CD4-positive, CD25-positive, alpha-beta regulatory T cell (primary cell): Measurements from ENCODE around the gene ERN1. TPM values are rescaled to one million over a fixed set of nuclear protein-coding genes. Genes with fewer than 3 reads are reported as not detected.
A peak's percentile ranks its signal among the peaks of the same experiment; 100 is the strongest.

Experiments used
- ATAC-seq, 2 donors: fragments of 150-1000 bp; cut with Tn5 transposase; one replicate each; pipeline ENCODE4 v1.10.0; 2021; ENCODE audit warnings: low read depth in 2 of 2, moderate number of reproducible peaks in 2 of 2, moderate library complexity in 1 of 2
- DNase-seq, 3 donors: peaks; one replicate each; pipeline versions ENCODE4 v3.0.0 to v3.0.0-alpha.2; 2012 to 2022; ENCODE audit warnings: mixed read lengths in 1 of 3
- H3K27ac ChIP-seq: one replicate; pipeline ENCODE4 v1.7.0; 2013; ENCODE audit warnings: mild to moderate bottlenecking, low read length; ENCODE audit not compliant: insufficient read depth, poor library complexity, severe bottlenecking
- H3K27me3 ChIP-seq: one replicate; pipeline ENCODE4 v1.7.0; 2013; ENCODE audit warnings: low read length; ENCODE audit not compliant: control insufficient read depth, insufficient read depth
- H3K36me3 ChIP-seq: one replicate; pipeline ENCODE4 v1.7.0; 2013; ENCODE audit warnings: mild to moderate bottlenecking, low read length, moderate library complexity; ENCODE audit not compliant: control insufficient read depth, insufficient read depth
- H3K4me1 ChIP-seq: 2 replicates; pipeline ENCODE4 v1.7.0; 2013; ENCODE audit warnings: mild to moderate bottlenecking, low read length; ENCODE audit not compliant: insufficient read depth, control insufficient read depth, poor library complexity, severe bottlenecking
- H3K4me3 ChIP-seq: one replicate; pipeline ENCODE4 v1.7.0; 2013; ENCODE audit warnings: low read depth, mild to moderate bottlenecking, low read length, moderate library complexity
- H3K9me3 ChIP-seq, 2 experiments: 1 replicate in 1 of 2; 2 replicates in 1 of 2; pipeline ENCODE4 v1.7.0; 2013; ENCODE audit warnings: low read length in 2 of 2, mild to moderate bottlenecking in 1 of 2, moderate library complexity in 1 of 2; ENCODE audit not compliant: control insufficient read depth in 2 of 2
- H3K27ac Mint-ChIP-seq, 3 donors: one replicate each; pipeline ENCODE4 v1.8.0; 2020 to 2022; ENCODE audit warnings: mild to moderate bottlenecking in 3 of 3, mixed read lengths in 3 of 3, moderate library complexity in 2 of 3
- H3K27me3 Mint-ChIP-seq: one replicate; pipeline ENCODE4 v1.8.0; 2022; ENCODE audit warnings: mild to moderate bottlenecking, mixed read lengths
- H3K36me3 Mint-ChIP-seq: one replicate; pipeline ENCODE4 v1.8.0; 2020; ENCODE audit warnings: mixed read lengths
- H3K4me1 Mint-ChIP-seq, 4 donors: one replicate each; pipeline ENCODE4 v1.8.0; 2020 to 2022; ENCODE audit warnings: mixed read lengths in 4 of 4, mild to moderate bottlenecking in 1 of 4
- H3K4me3 Mint-ChIP-seq, 4 donors: one replicate each; pipeline ENCODE4 v1.8.0; 2020 to 2022; ENCODE audit warnings: mild to moderate bottlenecking in 4 of 4, mixed read lengths in 4 of 4, moderate library complexity in 3 of 4
- H3K9me3 Mint-ChIP-seq, 7 donors: one replicate each; pipeline ENCODE4 v1.8.0; 2020 to 2022; ENCODE audit warnings: mixed read lengths in 7 of 7, mild to moderate bottlenecking in 3 of 7, moderate library complexity in 2 of 7
- polyA plus RNA-seq, 4 donors: library from polyadenylated mRNA; unstranded; fragments of 300-500 nt; fragmentation: Illumina TruSeq; gene quantifications; one replicate each; pipeline ENCODE4 v1.2.3, GENCODE V29; 2021
- total RNA-seq: library from RNA; stranded (reverse); gene quantifications from one replicate; pipeline ENCODE4 v1.2.3, GENCODE V29; 2022

ERN1 gene
- total and polyA plus RNA-seq, 5 donors from 2014 or later: 30.2 to 96.7 (median 37.0) TPM

DNA sequence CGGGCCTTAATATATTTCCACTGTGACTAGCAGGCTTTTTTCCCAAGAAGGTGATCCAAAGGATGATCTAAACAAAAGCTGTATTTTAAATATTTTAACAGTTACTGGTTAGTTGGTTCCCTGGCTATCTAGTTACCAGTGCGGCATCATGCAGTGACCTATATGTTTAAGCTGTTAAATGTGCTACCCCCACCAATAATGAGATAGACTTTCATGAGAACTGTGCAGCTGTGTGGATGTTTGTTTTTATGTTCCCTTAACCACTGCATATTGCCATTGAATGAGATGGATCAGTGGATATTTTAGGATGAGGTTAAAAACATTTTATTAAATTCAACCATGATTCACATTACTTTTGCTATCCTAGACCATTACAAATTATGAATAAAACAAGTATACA is 16.9 kb downstream of the ERN1 start:
- no peaks in the 10 kb centered on the region for H3K9me3 ChIP-seq
- ATAC-seq (no peak), DNase-seq (no peak)
- no peak overlapping the region for H3K4me3 Mint-ChIP-seq
- H3K9me3 Mint-ChIP-seq: no peaks in the 10 kb centered on the region
- no peak overlapping the region for H3K4me3 ChIP-seq
- H3K4me1 Mint-ChIP-seq: peaks cover 28 to 62% (median 43%) of the 10 kb centered on the region in 4 donors
- no peaks in the 10 kb centered on the region for H3K36me3 ChIP-seq
- no peaks in the 10 kb centered on the region for H3K27me3 Mint-ChIP-seq
- H3K27ac ChIP-seq: no peak overlapping the region
- peak overlapping the region in 2 of 3 donors; percentile 59 to 64 for H3K27ac Mint-ChIP-seq
- H3K27me3 ChIP-seq: no peaks in the 10 kb centered on the region
- peaks cover 25% of the 10 kb centered on the region for H3K36me3 Mint-ChIP-seq
- peaks cover 17% of the 10 kb centered on the region for H3K4me1 ChIP-seq

DNA sequence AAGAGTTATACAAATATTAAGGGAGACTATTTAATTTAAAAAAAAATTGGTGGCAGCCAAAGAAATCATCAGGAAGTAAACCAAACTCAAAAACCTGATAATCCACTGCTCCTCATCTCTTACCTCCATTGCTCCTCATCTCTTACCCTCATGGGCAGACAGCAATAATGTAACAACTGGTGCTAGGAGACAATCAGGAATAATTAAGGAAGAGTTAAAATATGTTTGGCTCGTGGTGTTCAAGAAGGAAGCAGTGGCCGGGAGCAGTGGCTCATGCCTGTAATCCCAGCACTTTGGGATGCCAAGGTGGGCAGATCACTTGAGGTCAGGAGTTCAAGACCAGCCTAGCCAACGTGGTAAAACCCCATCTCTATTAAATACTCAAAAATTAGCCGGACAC is 18.1 kb downstream of the ERN1 start:
- H3K4me3 ChIP-seq: no peak overlapping the region
- H3K36me3 ChIP-seq: no peaks in the 10 kb centered on the region
- ATAC-seq (no peak), DNase-seq (no peak)
- Mint-ChIP-seq H3K9me3 (no peaks in the 10 kb centered on the region), H3K36me3 (peaks cover 21% of the 10 kb centered on the region), H3K4me3 (no peak overlapping the region), H3K27me3 (no peaks in the 10 kb centered on the region), H3K4me1 (peaks cover 24 to 64% (median 47%) of the 10 kb centered on the region in 4 donors), H3K27ac (no peak overlapping the region)
- H3K27ac ChIP-seq: no peak overlapping the region
- no peaks in the 10 kb centered on the region for H3K27me3 ChIP-seq
- no peaks in the 10 kb centered on the region for H3K9me3 ChIP-seq
- peaks cover 27% of the 10 kb centered on the region for H3K4me1 ChIP-seq

GRCh38 chr17:64110379-64111152 is 19.4 kb downstream of the ERN1 start:
- Histone ChIP-seq H3K27ac (no peak overlapping the region), H3K27me3 (no peaks in the 10 kb centered on the region), H3K4me3 (no peak overlapping the region), H3K36me3 (no peaks in the 10 kb centered on the region), H3K9me3 (no peaks in the 10 kb centered on the region), H3K4me1 (peaks cover 27% of the 10 kb centered on the region)
- Mint-ChIP-seq H3K9me3 (no peaks in the 10 kb centered on the region), H3K4me3 (no peak overlapping the region), H3K27ac (peak overlapping the region; percentile 63 to 95 (median 73)), H3K4me1 (peaks cover 28 to 69% (median 49%) of the 10 kb centered on the region in 4 donors), H3K27me3 (no peaks in the 10 kb centered on the region), H3K36me3 (peaks cover 16% of the 10 kb centered on the region)
- ATAC-seq (no peak), DNase-seq (no peak)

GRCh38 chr17:64109400-64109799 is 20.5 kb downstream of the ERN1 start:
- Mint-ChIP-seq H3K27me3 (no peaks in the 10 kb centered on the region), H3K9me3 (no peaks in the 10 kb centered on the region), H3K4me1 (peaks cover 27 to 67% (median 44%) of the 10 kb centered on the region in 4 donors), H3K4me3 (peak overlapping the region in 1 of 4 donors; percentile 3), H3K36me3 (peaks cover 16% of the 10 kb centered on the region), H3K27ac (peak overlapping the region; percentile 65 to 73 (median 72))
- no peaks in the 10 kb centered on the region for H3K27me3 ChIP-seq
- no peaks in the 10 kb centered on the region for H3K9me3 ChIP-seq
- H3K4me1 ChIP-seq: peaks cover 34% of the 10 kb centered on the region
- H3K4me3 ChIP-seq: no peak overlapping the region
- H3K27ac ChIP-seq: no peak overlapping the region
- DNase-seq (no peak), ATAC-seq (no peak)
- H3K36me3 ChIP-seq: no peaks in the 10 kb centered on the region

DNA sequence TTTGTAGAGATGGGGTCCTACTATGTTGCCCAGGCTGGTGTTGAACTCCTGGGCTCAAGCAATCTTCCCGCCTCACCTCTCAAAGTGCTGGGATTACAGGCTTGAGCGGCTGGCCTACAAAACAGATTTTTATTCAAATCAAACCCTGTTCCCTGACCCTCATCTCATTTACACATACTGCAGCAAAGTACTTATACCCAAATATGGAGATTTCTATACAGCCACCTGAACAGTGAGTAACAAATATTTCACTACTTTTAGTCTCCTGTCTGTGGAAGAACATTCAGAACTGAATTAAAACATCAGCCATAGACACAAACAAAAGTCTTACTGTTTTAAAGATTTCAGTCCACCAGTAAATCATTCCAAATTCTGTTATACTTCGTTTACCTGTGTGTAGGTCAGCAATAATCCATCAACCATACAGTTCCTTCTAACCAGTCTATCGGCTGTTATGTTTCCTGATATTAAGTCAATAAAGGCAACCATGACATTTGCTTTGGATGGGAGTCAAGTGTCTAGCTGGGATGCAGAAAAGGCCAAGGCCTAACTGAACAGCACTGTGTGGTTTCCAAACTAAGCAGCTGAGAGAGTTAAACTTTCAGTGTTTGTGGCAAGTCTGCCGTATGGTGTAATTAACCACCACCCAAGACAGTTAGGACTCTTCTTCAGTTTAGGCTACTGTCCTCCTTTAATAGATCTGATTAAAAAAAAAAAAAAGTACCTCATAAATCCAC is 22.3 kb downstream of the ERN1 start:
- Histone ChIP-seq H3K27me3 (no peaks in the 10 kb centered on the region), H3K4me3 (no peak overlapping the region), H3K27ac (no peak overlapping the region), H3K36me3 (no peaks in the 10 kb centered on the region), H3K9me3 (no peaks in the 10 kb centered on the region), H3K4me1 (peaks cover 42% of the 10 kb centered on the region)
- Mint-ChIP-seq H3K27me3 (no peaks in the 10 kb centered on the region), H3K4me3 (peak overlapping the region in 3 of 4 donors; percentile 2 to 34 (median 28)), H3K27ac (peak overlapping the region; percentile 66 to 99 (median 73)), H3K36me3 (peaks cover 12% of the 10 kb centered on the region), H3K4me1 (peaks cover 29 to 76% (median 41%) of the 10 kb centered on the region in 4 donors), H3K9me3 (no peaks in the 10 kb centered on the region)
- DNase-seq: no peak
- ATAC-seq: no peak

DNA sequence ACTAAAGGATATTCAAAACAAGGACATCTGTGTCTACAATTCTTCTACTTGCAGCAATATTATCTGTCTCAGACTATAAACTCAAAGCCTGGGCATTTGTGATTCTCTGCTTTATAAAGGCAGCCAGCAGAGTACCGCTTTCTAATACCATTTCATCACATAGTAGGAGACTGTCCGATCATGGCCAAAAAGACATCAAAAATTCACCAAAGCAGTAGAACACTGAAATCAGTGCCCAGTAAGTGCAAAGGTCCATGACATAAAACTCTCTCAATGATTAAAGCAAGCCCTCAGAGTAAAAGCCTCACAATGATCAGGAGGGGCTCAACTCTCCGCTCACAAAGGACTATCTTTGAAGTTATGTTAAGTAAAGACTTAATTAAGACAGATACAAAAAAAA is 23.0 kb downstream of the ERN1 start:
- Histone ChIP-seq H3K4me3 (peak overlapping the region; percentile 42), H3K36me3 (no peaks in the 10 kb centered on the region), H3K9me3 (no peaks in the 10 kb centered on the region), H3K4me1 (peaks cover 48% of the 10 kb centered on the region), H3K27me3 (no peaks in the 10 kb centered on the region), H3K27ac (peak overlapping the region; percentile 60)
- DNase-seq: no peak
- ATAC-seq: no peak
- H3K4me1 Mint-ChIP-seq: peaks cover 32 to 78% (median 43%) of the 10 kb centered on the region in 4 donors
- H3K9me3 Mint-ChIP-seq: no peaks in the 10 kb centered on the region
- no peaks in the 10 kb centered on the region for H3K27me3 Mint-ChIP-seq
- H3K36me3 Mint-ChIP-seq: peaks cover 11% of the 10 kb centered on the region
- peak overlapping the region; percentile 66 to 99 (median 73) for H3K27ac Mint-ChIP-seq
- peak overlapping the region in 3 of 4 donors; percentile 58 to 68 (median 67) for H3K4me3 Mint-ChIP-seq

DNA sequence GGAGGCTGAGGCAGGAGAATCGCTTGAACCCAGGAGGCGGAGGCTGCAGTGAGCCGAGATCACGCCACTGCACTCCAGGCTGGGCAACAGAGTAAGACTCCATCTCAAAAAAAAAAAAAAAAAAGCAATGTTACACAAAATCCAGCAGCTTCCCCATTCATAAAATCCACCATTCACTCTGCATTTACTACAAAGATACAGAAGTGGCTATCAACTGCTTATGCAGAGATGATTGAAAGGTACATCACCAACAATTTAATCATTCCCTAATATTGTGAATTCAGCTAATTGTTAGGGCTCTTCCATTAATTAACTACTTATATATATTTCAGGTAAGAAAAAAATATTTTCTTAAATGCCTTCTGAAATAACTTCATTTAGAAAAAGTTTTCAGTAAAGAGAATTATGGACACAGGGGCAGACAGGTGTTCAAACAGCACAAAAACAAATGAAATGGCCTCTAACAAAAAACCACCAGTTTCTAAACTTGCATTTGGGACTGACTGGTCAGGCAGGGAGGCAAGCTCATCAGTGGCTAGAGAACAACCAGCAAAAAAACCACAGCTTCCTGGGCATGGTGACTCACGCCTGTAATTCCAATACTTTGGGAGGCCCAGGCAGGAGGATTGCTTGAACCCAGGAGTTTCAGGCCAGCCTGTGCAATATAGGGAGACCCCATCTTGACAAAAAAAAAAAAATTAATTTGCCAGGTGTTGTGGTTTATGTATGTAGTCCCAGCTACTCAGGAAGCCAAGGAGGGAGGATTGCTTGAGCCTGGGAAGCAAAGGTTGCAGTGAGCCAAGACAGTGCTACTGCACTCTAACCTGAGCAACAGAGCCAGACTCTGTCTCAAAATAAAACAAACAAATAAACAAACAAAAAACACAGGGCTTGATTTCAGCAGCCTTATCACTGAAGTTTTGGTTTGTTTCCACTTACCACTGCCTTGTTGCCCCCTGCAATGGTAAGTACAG is 26.3 kb downstream of the ERN1 start:
- peaks cover 44% of the 10 kb centered on the region for H3K4me1 ChIP-seq
- peaks cover 29 to 67% (median 37%) of the 10 kb centered on the region in 4 donors for H3K4me1 Mint-ChIP-seq

More for the DNA sequence above, 26.3 kb downstream of the ERN1 start:
- H3K4me3 ChIP-seq: peak overlapping the region; percentile 16
- no peaks in the 10 kb centered on the region for H3K9me3 ChIP-seq
- ATAC-seq (no peak), DNase-seq (no peak)
- H3K36me3 ChIP-seq: no peaks in the 10 kb centered on the region
- Mint-ChIP-seq H3K27me3 (no peaks in the 10 kb centered on the region), H3K4me3 (peak overlapping the region in 1 of 4 donors; percentile 57), H3K36me3 (peaks cover 10% of the 10 kb centered on the region), H3K9me3 (no peaks in the 10 kb centered on the region), H3K27ac (peak overlapping the region; percentile 36 to 73 (median 48))
- H3K27me3 ChIP-seq: no peaks in the 10 kb centered on the region
- no peak overlapping the region for H3K27ac ChIP-seq
